Astrocyte of the spinal cord (primary cell): ENCODE measurements around the gene EHBP1.

Experiments
- DNase-seq: peaks from one replicate; pipeline ENCODE4 v3.0.0; 2011; ENCODE audit warnings: low read depth, low spot score
- H3K4me3 ChIP-seq: 2 replicates; pipeline ENCODE4 v1.5.1; 2011; ENCODE audit warnings: low read depth, mild to moderate bottlenecking, low read length, moderate library complexity
- CTCF ChIP-seq: IDR thresholded peaks from 2 replicates; pipeline ENCODE4 v1.5.1; 2012; ENCODE audit warnings: low read depth, mild to moderate bottlenecking, low read length, inconsistent platforms
- in situ Hi-C: cut with HindIII; loops from 2 replicates; pipeline ENCODE4 v1.10.0; 2017; ENCODE audit warnings: low sequenced_read_pairs

The EHBP1 gene

GRCh38 chr2:63050334-63051041 is 345.0 kb downstream of the EHBP1 start, which contains the start of gene OTX1:
TSS of gene OTX1 (plus strand) at chr2:63050830. CDS start at chr2:63052991, 2,161 bp downstream.
- no peak for TF ChIP-seq CTCF
- no peak for DNase-seq
- H3K4me3 ChIP-seq: peak within 1 kb of the TSS; percentile 38
- in situ Hi-C loops: no loop called here

GRCh38 chr2:63051042-63051794 is 345.7 kb downstream of the EHBP1 start:
- in situ Hi-C loops: no loop called here
- peak overlapping the region; percentile 38 for H3K4me3 ChIP-seq
- TF ChIP-seq CTCF: no peak
- no peak for DNase-seq

GRCh38 chr2:63051795-63052333 is 346.4 kb downstream of the EHBP1 start:
- in situ Hi-C loops: no loop called here
- no peak for TF ChIP-seq CTCF
- H3K4me3 ChIP-seq: no peak overlapping the region
- no peak for DNase-seq

GRCh38 chr2:63052411-63053080 is 347.0 kb downstream of the EHBP1 start:
- no peak for DNase-seq
- no peak overlapping the region for H3K4me3 ChIP-seq
- in situ Hi-C loops: no loop called here
- TF ChIP-seq CTCF: no peak

GRCh38 chr2:63053081-63053888 is 347.8 kb downstream of the EHBP1 start:
- TF ChIP-seq CTCF: no peak
- no peak for DNase-seq
- in situ Hi-C loops: no loop called here
- H3K4me3 ChIP-seq: no peak overlapping the region
